Calu3 (cell line): ENCODE results near the gene AGAP3. TPM values are rescaled to one million over a fixed set of nuclear protein-coding genes. Genes with fewer than 3 reads are reported as not detected.

Source experiments
- BruUV-seq: library from RNA; stranded (reverse); fragments of 400-500 nt; replicated peaks from 2 replicates; lab custom pipeline; 2021; lab: Mats Ljungman, UMichigan
- CTCF ChIA-PET: fragments of 300-600 bp; sonication (Branson Sonifier 250); formaldehyde crosslinking; loops from one replicate; lab custom pipeline; 2022; ENCODE audit warnings: antibody characterized with exemption; lab: Charles Lee
- DNase-seq: peaks from one replicate; pipeline ENCODE4 v3.0.0; 2022
- H3K27ac Mint-ChIP-seq: one replicate; pipeline ENCODE4 v1.8.0; 2022; ENCODE audit warnings: mixed read lengths; ENCODE audit not compliant: unreplicated experiment
- H3K27me3 Mint-ChIP-seq: one replicate; pipeline ENCODE4 v1.8.0; 2022; ENCODE audit warnings: mixed read lengths; ENCODE audit not compliant: unreplicated experiment
- H3K36me3 Mint-ChIP-seq: one replicate; pipeline ENCODE4 v1.8.0; 2022; ENCODE audit warnings: mild to moderate bottlenecking, moderate library complexity, mixed read lengths; ENCODE audit not compliant: insufficient read depth, unreplicated experiment
- H3K4me1 Mint-ChIP-seq: one replicate; pipeline ENCODE4 v1.8.0; 2022; ENCODE audit warnings: mild to moderate bottlenecking, low read depth, mixed read lengths; ENCODE audit not compliant: unreplicated experiment
- H3K4me3 Mint-ChIP-seq: one replicate; pipeline ENCODE4 v1.8.0; 2022; ENCODE audit warnings: mild to moderate bottlenecking, low read depth, moderate library complexity, mixed read lengths; ENCODE audit not compliant: unreplicated experiment
- H3K9me3 Mint-ChIP-seq: one replicate; pipeline ENCODE4 v1.8.0; 2022; ENCODE audit warnings: low read depth, mixed read lengths; ENCODE audit not compliant: unreplicated experiment
- CTCF ChIP-seq: fragments of 200-600 bp; IDR thresholded peaks from one replicate; pipeline ENCODE4 v1.8.0; 2022; ENCODE audit warnings: antibody characterized with exemption; ENCODE audit not compliant: unreplicated experiment
- intact Hi-C: fragments of 100-400 bp; cut with micrococcal nuclease; formaldehyde crosslinking; loops from one replicate; pipeline ENCODE4 v1.10.0; 2022; ENCODE audit not compliant: unreplicated experiment
- total RNA-seq: library from RNA; stranded (reverse); gene quantifications from 2 replicates; pipeline ENCODE4 v1.2.3, GENCODE V29; 2022

Gene AGAP3
- total RNA-seq, 1 experiment from 2014 or later, result 73.4 TPM

- no peak for DNase-seq
- Mint-ChIP-seq H3K4me1 (peaks cover 33% of the 10 kb centered on the region), H3K4me3 (peak overlapping the region; percentile 94), H3K9me3 (no peaks in the 10 kb centered on the region), H3K27me3 (no peaks in the 10 kb centered on the region), H3K36me3 (peaks cover 77% of the 10 kb centered on the region), H3K27ac (no peak overlapping the region)
- intact Hi-C loops, result no loop called here
- TF ChIP-seq CTCF, result peak; percentile 18
- BruUV-seq, result no TSS peak
- CTCF ChIA-PET, result interaction anchor here (0.7 to 1.2 kb wide), 2 partner anchors 26 to 32 kb away, joined by 3 read pairs; partner anchors contain the start of gene AGAP3
Measured at GRCh38 chr7:151060113-151060415, 26.2 kb upstream of the AGAP3 start.

GRCh38 chr7:151060416-151061212 lies 25.7 kb upstream of the AGAP3 start:
- BruUV-seq, result no TSS peak
- no peak overlapping the region for H3K27ac Mint-ChIP-seq
- H3K27me3 Mint-ChIP-seq, result no peaks in the 10 kb centered on the region
- CTCF ChIA-PET, result interaction anchor here (0.6 to 1.2 kb wide), 5 partner anchors 16 to 790 kb away, joined by 3 to 4 read pairs (median 3); partner anchors contain the start of gene AGAP3
- intact Hi-C loops, result no loop called here
- peak overlapping the region; percentile 94 for H3K4me3 Mint-ChIP-seq
- peaks cover 81% of the 10 kb centered on the region for H3K36me3 Mint-ChIP-seq
- TF ChIP-seq CTCF, result no peak
- peaks cover 33% of the 10 kb centered on the region for H3K4me1 Mint-ChIP-seq
- peak; percentile 49 for DNase-seq
- no peaks in the 10 kb centered on the region for H3K9me3 Mint-ChIP-seq

- no peak for TF ChIP-seq CTCF
- H3K27me3 Mint-ChIP-seq, result no peaks in the 10 kb centered on the region
- no peak overlapping the region for H3K27ac Mint-ChIP-seq
- BruUV-seq, result no TSS peak
- peaks cover 33% of the 10 kb centered on the region for H3K4me1 Mint-ChIP-seq
- intact Hi-C loops, result no loop called here
- no peak for DNase-seq
- no peaks in the 10 kb centered on the region for H3K9me3 Mint-ChIP-seq
- H3K4me3 Mint-ChIP-seq, result peak overlapping the region; percentile 94
- CTCF ChIA-PET, result interaction anchor here (0.6 to 1.7 kb wide), 3 partner anchors 33 to 789 kb away, joined by 3 to 5 read pairs (median 3); partner anchors contain the start of gene ABCB8
- peaks cover 82% of the 10 kb centered on the region for H3K36me3 Mint-ChIP-seq
Measured at GRCh38 chr7:151061213-151062110, 24.8 kb upstream of the AGAP3 start.

GRCh38 chr7:151062111-151062398 lies 24.2 kb upstream of the AGAP3 start:
- H3K9me3 Mint-ChIP-seq, result no peaks in the 10 kb centered on the region
- H3K27ac Mint-ChIP-seq, result no peak overlapping the region
- peaks cover 29% of the 10 kb centered on the region for H3K4me1 Mint-ChIP-seq
- CTCF ChIA-PET, result interaction anchor here (1.7 kb wide), 1 partner anchor 34 kb away, joined by 5 read pairs; the partner anchor contains the start of gene ABCB8
- H3K27me3 Mint-ChIP-seq, result no peaks in the 10 kb centered on the region
- H3K36me3 Mint-ChIP-seq, result peaks cover 82% of the 10 kb centered on the region
- peak overlapping the region; percentile 94 for H3K4me3 Mint-ChIP-seq
- no TSS peak for BruUV-seq
- no peak for TF ChIP-seq CTCF
- intact Hi-C loops, result no loop called here
- DNase-seq, result no peak
